Head of caudate nucleus (tissue), 42 donors: Measurements from ENCODE around the gene ANAPC16.
"Not testable (repeated sequence)": the region's sequence is repeated elsewhere in the genome, so short reads cannot be mapped to it uniquely, and the experiment has no call there.

Experiments
- DNase-seq, 42 donors: peaks; one replicate each; pipeline versions ENCODE4 v3.0.0 to v3.0.0-alpha.2; 2020 to 2021; ENCODE audit warnings: mixed read lengths in 7 of 42
- intact Hi-C: fragments of 100-400 bp; cut with DNase I; formaldehyde crosslinking; loops from one replicate; pipeline ENCODE4 v1.15.0; 2022

Gene ANAPC16

DNA sequence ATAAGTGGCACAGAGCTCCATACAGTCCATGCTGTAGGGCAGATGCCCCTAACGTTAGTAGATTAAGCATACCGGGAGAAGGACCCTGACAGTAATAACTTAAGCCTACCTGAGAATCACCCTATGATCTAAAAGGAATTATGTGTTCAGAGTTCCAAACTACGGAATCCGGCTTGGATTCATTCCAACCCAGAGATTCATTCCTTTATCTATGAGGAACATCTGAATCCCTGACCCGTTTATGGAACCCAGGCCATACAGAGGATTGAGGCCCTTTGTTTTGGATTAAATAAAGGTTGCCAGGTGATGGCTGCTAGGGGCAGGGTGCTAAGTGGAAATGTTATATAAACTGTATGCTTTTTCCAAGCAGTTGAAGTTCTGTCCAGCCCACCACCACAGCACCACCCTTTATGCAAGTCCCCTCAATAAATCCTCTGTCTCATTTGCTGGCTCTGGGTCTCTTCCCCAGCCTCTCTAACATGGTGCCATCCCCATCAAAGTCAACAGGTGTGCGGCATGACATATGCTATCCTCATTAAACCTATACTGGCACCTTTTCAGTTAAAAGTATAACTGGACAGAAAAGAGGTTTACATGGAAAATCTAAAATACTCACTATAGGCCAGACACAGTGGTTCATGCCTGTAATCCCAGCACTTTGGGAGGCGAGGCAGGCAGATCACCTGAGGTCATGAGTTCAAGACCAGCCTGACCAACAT, 9.1 kb upstream of the ANAPC16 start:
- DNase-seq, result no peak

GRCh38 chr10:72208526-72208925, 7.3 kb upstream of the ANAPC16 start:
- intact Hi-C loops, DNase-seq: not testable (repeated sequence)

More for the DNA sequence above, 9.1 kb upstream of the ANAPC16 start:
- intact Hi-C loops, result no loop called here

- peak in 3 of 42 donors; percentile 7 to 16 (median 7) for DNase-seq
- intact Hi-C loops, result loop anchor here (10.0 kb wide), 2 partner anchors 63 to 157 kb away; partner anchors contain the start of gene DDIT4
Observed at GRCh38 chr10:72211381-72211780, 4.4 kb upstream of the ANAPC16 start.

- intact Hi-C loops, result loop anchor here (10.0 kb wide), 2 partner anchors 63 to 157 kb away; partner anchors contain the start of gene DDIT4
- DNase-seq, result peak in 2 of 42 donors; percentile 7 to 10
Observed at GRCh38 chr10:72211832-72212231, 4.0 kb upstream of the ANAPC16 start.

DNA sequence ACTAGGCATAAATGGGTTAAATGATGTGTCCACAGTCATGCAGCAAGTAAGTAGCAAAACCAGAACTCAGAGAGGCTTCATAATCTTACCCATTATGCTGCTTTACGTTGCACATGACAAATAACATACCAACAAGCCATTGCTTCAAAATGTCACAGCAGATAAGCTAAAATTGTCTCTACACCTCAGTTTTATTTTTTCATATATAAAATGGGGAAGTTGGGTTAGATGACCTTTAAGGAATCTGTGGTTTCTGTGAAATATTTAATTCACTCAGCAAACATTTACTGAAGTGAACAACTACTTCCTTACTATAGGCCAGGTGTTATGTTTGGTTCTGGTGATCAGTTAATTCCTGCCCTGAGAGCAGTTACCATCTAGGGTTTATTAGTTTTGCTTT, 2.5 kb downstream of the ANAPC16 start:
- DNase-seq, result no peak
- intact Hi-C loops, result loop anchor here (5.0 to 10.0 kb wide), 3 partner anchors 56 to 164 kb away; partner anchors contain the start of gene DDIT4

DNA sequence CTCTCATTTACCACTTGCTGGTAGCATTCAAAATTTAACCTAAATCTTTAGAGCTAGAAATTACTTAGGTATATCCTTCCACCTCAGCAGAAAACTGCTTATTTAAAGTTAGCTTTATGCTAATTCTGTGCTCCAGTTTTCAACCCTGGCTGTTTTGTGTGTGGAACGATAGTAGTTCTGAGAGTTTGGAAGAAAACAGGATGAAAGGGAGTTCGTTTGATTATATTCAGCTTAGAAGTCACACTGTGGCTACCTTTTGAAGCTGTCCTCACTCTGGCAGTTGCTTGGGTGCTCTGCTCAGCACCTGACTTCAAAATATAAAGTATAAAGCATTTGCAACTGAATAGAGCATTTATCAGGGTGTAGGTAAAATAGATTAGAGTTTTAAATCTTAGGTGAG, 2.9 kb downstream of the ANAPC16 start:
- peak in 1 of 42 donors; percentile 1 for DNase-seq
- intact Hi-C loops, result loop anchor here (5.0 to 10.0 kb wide), 3 partner anchors 56 to 164 kb away; partner anchors contain the start of gene DDIT4

DNA sequence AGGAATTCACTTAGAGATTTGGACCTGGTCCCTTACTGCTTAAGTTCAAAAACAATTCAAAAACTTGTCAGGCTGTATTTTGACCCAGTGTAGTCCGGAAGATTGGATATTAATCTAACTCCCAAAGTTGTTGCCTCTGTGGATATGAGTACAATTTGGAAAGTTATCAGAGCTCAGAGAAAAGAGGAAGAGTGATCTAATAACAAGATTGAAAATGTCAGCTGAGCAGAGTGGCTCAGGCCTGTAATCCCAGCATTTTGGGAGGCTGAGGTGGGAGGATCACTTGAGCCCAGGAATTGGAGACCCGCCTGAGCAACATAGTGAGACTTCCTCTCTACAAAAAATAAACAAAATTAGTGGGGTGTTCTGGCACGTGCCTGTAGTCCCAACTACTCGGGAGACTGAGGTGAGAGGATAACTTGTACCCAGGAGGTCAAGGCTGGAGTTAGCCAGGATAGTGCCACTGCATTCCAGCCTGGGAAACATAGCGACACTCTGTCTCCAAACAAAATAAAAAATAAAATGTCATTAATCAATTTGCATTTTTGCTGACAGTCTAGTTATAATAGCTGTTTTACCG, 3.5 kb downstream of the ANAPC16 start:
- intact Hi-C loops, result loop anchor here (5.0 to 10.0 kb wide), 3 partner anchors 55 to 165 kb away; partner anchors contain the start of gene DDIT4
- DNase-seq, result peak in 3 of 42 donors; percentile 8 to 19 (median 15)

- intact Hi-C loops, result no loop called here
- peak in 1 of 42 donors; percentile 22 for DNase-seq
Observed at GRCh38 chr10:72220637-72221036, 4.8 kb downstream of the ANAPC16 start.

- intact Hi-C loops, result no loop called here
- DNase-seq, result peak in 1 of 42 donors; percentile 18
Observed at GRCh38 chr10:72221278-72221677, 5.5 kb downstream of the ANAPC16 start.

DNA sequence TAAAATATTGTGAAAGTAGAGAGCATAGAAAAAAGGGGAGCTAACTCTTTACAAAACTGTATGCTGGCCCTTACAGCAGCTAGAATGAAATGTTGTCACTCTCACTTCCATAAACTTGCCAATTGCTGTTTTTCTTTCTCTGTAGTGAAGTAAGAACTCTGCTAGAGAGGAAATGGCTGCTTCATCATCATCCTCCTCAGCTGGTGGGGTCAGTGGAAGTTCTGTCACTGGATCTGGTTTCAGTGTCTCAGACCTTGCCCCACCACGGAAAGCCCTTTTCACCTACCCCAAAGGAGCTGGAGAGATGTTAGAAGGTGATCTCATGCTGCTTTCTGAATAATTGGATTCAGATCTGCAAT, 7.9 kb downstream of the ANAPC16 start:
- DNase-seq, result peak in 3 of 42 donors; percentile 16 to 39 (median 33)
- intact Hi-C loops, result no loop called here

- intact Hi-C loops, result not testable (repeated sequence)
- peak in 3 of 42 donors; percentile 25 to 39 (median 27) for DNase-seq
Observed at GRCh38 chr10:72224191-72224590, 8.4 kb downstream of the ANAPC16 start.

- intact Hi-C loops, result no loop called here
Observed at GRCh38 chr10:72226418-72227027, 10.7 kb downstream of the ANAPC16 start.

GRCh38 chr10:72227826-72228225, 12.0 kb downstream of the ANAPC16 start:
- intact Hi-C loops, result no loop called here

More at GRCh38 chr10:72226418-72227027, 10.7 kb downstream of the ANAPC16 start:
- DNase-seq, result peak in 21 of 42 donors; percentile 15 to 75 (median 39)

DNA sequence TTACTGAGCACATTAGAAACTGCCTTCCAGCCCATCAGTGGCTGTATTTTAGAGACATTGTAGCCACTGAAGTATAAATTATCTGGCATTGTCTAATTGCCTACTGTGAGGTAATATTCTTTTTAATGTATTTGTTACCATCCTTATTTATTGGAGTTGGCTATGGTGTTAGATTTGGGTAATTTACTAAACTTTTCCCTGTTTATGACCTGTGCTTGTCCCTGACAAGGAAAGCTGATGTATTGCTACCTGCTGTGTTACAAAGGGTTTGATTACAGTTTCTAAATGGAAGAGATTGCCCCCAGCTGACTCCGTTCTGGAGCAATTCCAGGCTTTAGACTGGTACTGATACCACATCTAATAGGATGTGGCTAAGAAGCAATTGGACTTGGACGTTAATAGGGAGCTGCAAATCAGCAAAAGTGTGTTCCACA, 12.5 kb downstream of the ANAPC16 start:
- intact Hi-C loops, result no loop called here
- DNase-seq, result peak in 2 of 42 donors; percentile 8 to 22

More at GRCh38 chr10:72227826-72228225, 12.0 kb downstream of the ANAPC16 start:
- peak in 2 of 42 donors; percentile 4 to 26 for DNase-seq

GRCh38 chr10:72229261-72230251, 13.7 kb downstream of the ANAPC16 start:
- intact Hi-C loops, result no loop called here
- peak in 2 of 42 donors; percentile 1 to 15 for DNase-seq

DNA sequence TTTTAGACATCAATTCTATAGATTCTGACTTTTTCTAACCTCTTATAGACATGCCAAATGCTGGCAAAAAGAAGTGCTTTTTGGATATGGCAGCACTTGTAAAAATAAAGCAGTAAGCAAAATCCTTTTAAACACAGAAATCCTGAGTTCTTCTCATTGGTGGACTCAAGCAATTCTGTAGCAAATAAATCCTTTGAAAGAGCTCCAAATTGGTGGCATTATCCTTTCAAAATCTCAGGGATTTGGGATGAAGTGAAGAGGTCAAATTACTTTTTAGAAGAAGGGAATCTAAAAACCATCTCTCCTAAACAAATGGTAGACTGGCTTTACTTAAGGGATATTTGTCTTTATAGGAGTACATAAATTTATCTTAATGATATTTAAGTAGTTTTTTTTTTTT, 17.8 kb downstream of the ANAPC16 start:
- no peak for DNase-seq
- intact Hi-C loops, result no loop called here

DNA sequence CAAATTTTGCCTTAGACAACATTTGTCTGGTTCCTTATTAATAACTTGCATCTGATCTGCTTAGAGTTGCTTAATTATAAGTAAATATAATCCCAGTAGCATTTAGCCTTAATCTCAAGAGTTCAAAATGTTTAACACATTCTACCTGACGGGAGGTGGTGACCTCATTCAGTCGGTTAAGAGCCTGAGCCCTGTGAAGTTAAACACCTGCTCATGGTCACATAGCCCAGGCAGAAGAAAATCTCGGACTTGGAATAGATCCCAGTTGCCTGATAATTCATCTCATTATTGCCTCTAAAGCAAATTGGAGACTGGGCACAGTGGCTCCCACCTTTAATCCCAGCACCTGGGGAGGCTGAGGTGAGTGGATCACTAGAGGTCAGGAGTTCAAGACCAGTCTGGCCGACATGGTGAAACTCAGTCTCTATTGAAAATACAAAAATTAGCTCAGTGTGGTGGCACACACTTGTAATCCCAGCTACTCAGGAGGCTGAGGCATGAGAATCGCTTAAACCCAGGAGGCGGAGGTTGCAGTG, 18.8 kb downstream of the ANAPC16 start:
- intact Hi-C loops, result no loop called here
- peak in 1 of 42 donors; percentile 4 for DNase-seq
